22Rv1 (cell line): ENCODE data around the gene SLC25A10.

Experiments used
- ZFX ChIP-seq: fragments of 450-650 bp; IDR thresholded peaks from 2 replicates; pipeline ENCODE4 v1.6.1; 2017; ENCODE audit warnings: antibody characterized with exemption, borderline replicate concordance
- TF ChIP-seq, protein P1 (sequence below): fragments of 450-650 bp; IDR thresholded peaks from 2 replicates; pipeline ENCODE4 v1.5.1; 2017; ENCODE audit warnings: mild to moderate bottlenecking

DNA sequence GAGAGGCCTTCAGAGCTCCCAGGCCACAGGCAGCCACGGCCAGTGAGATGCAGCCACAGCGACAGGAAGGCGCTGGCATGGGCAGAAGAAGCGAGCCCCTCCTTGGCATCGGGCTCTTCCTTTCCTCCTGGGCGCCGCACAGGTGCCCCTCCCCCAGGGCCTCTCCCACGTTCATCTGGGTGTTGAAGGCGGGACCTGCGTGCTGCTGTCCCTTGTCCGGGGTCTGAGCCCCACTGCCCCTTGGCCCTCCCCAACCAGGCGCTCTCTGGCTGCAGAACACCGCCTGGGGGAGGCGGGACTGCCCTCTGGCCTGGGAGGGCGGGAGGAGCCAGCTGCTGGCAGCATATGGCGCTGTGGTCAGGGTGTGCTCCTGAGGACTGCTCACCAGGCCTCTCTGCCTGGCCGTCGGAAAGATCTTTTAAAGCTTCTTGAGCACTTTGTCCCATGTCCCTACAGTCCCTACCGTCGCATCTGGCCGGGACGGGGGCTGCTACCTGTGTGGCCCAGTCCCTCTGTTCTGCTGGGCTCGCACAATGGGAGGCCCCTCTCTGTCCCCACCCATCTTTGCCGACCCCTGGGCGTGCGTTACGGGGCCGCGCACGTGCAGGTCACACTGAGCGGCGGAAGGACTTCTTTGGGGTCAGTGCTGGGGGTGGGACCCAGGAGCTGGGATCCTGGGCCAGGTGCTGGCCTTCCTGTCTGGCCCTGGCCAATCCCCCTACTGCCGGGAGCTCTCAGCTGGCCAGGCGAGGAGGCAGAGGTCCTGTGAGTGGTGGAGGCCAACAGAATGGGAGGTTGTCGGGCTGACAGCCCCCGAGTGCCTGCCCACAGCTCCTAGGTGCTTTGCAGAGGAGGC lies 1.7 kb downstream of the SLC25A10 start:
- TF ChIP-seq, protein P1, sequence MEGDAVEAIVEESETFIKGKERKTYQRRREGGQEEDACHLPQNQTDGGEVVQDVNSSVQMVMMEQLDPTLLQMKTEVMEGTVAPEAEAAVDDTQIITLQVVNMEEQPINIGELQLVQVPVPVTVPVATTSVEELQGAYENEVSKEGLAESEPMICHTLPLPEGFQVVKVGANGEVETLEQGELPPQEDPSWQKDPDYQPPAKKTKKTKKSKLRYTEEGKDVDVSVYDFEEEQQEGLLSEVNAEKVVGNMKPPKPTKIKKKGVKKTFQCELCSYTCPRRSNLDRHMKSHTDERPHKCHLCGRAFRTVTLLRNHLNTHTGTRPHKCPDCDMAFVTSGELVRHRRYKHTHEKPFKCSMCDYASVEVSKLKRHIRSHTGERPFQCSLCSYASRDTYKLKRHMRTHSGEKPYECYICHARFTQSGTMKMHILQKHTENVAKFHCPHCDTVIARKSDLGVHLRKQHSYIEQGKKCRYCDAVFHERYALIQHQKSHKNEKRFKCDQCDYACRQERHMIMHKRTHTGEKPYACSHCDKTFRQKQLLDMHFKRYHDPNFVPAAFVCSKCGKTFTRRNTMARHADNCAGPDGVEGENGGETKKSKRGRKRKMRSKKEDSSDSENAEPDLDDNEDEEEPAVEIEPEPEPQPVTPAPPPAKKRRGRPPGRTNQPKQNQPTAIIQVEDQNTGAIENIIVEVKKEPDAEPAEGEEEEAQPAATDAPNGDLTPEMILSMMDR: no peak
- TF ChIP-seq ZFX: no peak
